Inferior parietal cortex (tissue), 1 donor: ENCODE measurements around the gene DOK3.

Source experiments
- DNase-seq: peaks from one replicate; pipeline ENCODE4 v3.0.0-alpha.2; 2016; ENCODE audit errors: extremely low spot score

Gene DOK3, protein sequence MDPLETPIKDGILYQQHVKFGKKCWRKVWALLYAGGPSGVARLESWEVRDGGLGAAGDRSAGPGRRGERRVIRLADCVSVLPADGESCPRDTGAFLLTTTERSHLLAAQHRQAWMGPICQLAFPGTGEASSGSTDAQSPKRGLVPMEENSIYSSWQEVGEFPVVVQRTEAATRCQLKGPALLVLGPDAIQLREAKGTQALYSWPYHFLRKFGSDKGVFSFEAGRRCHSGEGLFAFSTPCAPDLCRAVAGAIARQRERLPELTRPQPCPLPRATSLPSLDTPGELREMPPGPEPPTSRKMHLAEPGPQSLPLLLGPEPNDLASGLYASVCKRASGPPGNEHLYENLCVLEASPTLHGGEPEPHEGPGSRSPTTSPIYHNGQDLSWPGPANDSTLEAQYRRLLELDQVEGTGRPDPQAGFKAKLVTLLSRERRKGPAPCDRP

GRCh38 chr5:177509381-177509951 lies at the start of gene DOK3:
TSS of gene DOK3 (minus strand) at chr5:177509826. CDS start at chr5:177509540, 286 bp downstream.
- DNase-seq, result no peak

GRCh38 chr5:177557796-177558195 lies 48.2 kb upstream of the DOK3 start:
- DNase-seq, result no peak

DNA sequence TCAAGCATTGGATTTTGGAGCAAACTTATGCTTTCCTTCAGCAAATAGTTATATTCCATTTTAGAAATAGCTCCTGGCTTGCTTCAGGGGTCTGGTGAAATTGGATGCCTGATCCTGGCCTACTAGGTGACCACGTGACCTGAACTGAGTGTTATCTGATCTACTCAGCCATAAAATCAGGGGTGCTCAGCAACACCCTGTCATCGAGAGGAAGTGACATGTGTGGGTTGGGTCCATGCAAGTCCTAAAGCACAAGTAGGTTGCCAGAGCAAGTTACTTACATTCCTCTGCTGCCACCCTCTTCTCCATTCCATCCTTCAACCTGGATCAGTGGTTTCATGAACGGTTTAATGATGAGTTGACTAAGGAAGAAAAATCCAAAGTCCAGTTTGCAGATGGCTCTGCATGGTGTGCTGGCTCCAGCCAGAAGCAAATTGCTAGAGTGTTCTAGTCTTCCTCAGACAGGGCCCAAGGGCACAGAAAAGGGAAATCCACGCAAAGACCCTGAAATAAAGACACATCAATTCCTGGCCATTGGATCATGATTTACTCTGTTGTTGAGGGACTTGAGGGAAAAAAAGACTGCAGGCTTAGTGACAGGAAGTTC lies 47.5 kb upstream of the DOK3 start:
- no peak for DNase-seq

DNA sequence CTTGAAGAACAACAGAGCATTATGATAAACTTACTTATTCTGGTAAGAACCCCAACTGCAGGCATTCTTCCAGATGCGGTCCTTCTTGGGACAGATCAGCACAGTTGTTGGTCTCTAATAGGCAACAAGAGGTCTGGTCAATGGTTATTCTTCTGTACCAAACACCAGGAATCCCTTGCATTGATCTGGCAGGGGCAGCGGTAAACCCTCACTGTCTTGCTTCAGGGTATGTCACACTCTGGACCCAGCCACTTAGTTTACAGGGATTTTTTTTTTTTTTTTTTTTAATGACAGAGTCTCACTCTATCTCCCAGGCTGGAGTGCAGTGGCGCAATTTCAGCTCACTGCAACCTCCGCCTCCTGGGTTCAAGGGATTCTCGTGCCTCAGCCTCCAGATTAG lies 46.0 kb upstream of the DOK3 start:
- no peak for DNase-seq

DNA sequence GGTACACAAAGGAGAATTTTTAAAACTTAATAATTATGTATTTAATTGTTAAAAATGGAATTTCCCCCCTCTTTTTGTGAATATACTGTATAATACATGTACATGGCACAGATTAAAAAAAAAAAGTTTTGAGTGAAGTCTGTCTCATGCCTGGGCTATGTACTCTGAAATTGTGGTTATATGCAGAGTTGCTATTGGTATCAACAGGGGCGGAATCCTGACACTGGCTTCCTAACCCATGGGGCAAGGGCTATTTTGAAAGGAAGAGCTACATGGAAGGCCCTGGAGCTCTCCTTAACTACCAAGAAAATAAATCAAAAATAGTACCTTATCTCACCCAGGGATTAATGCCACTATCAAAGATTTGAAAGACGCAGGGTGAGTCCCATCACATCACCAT lies 45.6 kb upstream of the DOK3 start:
- no peak for DNase-seq

DNA sequence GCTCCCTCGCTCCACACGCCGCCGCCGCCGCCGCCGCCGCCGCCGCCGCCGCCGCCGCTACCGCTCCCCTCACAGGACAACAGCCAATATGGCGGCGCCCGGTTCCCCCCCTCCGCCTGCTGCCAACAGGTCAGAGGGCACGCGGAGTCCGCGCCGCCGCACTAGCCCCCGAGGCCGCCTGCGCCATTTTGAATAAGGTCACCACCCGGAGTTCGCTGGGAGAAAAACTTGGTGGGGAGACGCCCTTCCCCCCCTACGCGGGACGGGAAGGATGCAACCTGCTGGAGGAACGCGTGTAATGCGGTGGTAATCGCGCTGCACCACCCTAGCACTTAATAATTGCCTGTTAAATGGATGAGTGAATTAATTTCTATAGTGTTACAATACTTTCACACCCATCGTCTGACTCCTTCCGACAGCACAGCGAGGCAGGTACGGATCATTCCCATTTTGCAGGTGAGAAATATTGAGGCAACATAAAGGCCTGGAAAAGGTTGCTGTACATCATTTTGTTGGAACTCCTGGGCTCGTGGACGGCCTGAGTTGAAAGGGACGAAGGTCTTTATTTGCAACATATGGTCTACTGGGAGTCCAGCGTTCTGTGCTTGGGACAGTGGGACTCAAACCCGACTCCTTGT lies 45.0 kb upstream of the DOK3 start, which contains the start of gene FAM193B:
FAM193B (minus strand) TSS at position 90 of the 638 bp plus-strand sequence. CDS start 105 bp downstream, outside the sequence.
- peak; percentile 92 for DNase-seq

- no peak for DNase-seq
Measured at GRCh38 chr5:177553671-177554429, 44.2 kb upstream of the DOK3 start.

- no peak for DNase-seq
Measured at GRCh38 chr5:177552839-177553455, 43.3 kb upstream of the DOK3 start.

DNA sequence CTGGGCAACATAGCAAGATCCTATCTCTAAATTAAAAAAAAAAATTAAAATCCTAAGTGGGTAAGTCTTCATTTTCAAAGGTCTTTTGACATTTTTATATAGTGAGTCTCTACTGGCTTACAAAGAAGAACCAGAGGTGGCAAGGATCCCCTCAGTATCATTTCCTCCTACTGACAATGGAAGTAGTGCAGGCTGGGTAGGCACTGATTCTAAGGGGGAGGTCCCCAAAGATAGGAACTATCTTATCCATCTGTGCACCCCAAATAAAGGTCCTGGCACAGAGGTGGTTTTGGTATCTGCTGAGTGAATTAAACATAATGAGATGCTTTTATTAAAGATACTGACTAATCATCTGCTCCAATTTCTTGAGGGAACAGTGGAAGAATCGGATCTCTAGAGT lies 40.5 kb upstream of the DOK3 start:
- DNase-seq, result no peak

- no peak for DNase-seq
Measured at GRCh38 chr5:177548495-177548894, 38.9 kb upstream of the DOK3 start.

DNA sequence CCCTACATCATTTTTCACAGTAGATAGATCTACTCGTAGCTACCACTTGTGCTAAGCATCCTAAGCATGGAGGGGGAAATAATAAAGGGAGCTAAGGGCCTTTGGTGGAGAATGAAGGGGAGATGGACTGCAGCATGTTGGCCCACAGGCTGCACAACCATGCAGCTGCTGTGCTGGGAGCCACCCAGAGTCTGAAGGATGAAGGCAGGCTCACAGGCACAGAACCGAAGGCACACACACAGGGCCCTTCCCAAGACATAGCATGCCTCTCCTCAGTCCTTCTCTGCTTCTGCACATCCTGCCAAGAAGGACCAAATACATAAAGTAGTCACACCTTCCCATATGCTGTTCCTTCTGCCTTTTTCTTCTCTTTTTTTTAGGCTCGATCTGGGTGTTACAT lies 38.1 kb upstream of the DOK3 start:
- DNase-seq, result no peak

- peak; percentile 65 for DNase-seq
Measured at GRCh38 chr5:177546258-177546741, 36.7 kb upstream of the DOK3 start.

- no peak for DNase-seq
Measured at GRCh38 chr5:177545487-177546257, 36.0 kb upstream of the DOK3 start.

GRCh38 chr5:177542816-177543465 lies 33.3 kb upstream of the DOK3 start:
- DNase-seq, result no peak

- DNase-seq, result no peak
Measured at GRCh38 chr5:177540438-177540837, 30.8 kb upstream of the DOK3 start.

- DNase-seq, result no peak
Measured at GRCh38 chr5:177539411-177539810, 29.8 kb upstream of the DOK3 start.

DNA sequence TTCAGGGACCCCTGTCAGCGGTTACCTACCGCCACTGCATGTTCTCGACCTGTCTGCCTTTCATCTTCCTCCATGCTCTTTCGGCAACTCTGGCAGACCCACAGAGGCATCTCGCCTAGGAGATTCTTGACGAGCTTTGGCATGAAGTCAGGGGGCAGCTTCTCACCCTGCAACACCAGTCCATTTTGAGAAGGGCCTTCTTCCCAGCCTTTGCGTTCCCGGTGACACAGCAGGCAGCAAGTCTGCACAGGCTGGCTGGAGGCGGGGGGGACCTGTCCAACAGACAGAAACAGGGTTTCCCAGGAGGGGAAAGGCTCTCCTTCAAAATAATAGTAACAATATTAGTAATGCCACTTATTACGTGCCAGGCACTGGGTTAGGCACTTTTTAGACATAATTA lies 29.2 kb upstream of the DOK3 start:
- DNase-seq, result no peak

- no peak for DNase-seq
Measured at GRCh38 chr5:177537389-177538361, 28.0 kb upstream of the DOK3 start.
